CD8-positive, alpha-beta memory T cell (primary cell): Measurements from ENCODE around the gene TRIM62. TPM values are rescaled to one million over a fixed set of nuclear protein-coding genes. Genes with fewer than 3 reads are reported as not detected.
"Not testable (repeated sequence)": the region's sequence is repeated elsewhere in the genome, so short reads cannot be mapped to it uniquely, and the experiment has no call there.

Experiments used
- CTCF ChIA-PET: fragments of 350-600 bp; sonication (Branson Sonifier 250); formaldehyde crosslinking; loops from one replicate; lab custom pipeline; 2021; ENCODE audit warnings: antibody characterized with exemption; lab: Charles Lee
- POLR2A ChIA-PET: fragments of 350-600 bp; sonication (Branson Sonifier 250); formaldehyde crosslinking; loops from one replicate; lab custom pipeline; 2021; ENCODE audit warnings: antibody characterized with exemption; lab: Charles Lee
- DNase-seq, 5 donors: peaks; one replicate each; pipeline versions ENCODE4 v3.0.0 to v3.0.0-alpha.2; 2020 to 2022; ENCODE audit warnings: mixed read lengths in 1 of 5
- H3K27ac ChIP-seq: one replicate; pipeline ENCODE4 v1.7.0; 2013; ENCODE audit warnings: low read depth, mild to moderate bottlenecking, low read length, moderate library complexity
- H3K27me3 ChIP-seq: 2 replicates; pipeline ENCODE4 v1.7.0; 2013; ENCODE audit warnings: low read length, mild to moderate bottlenecking; ENCODE audit not compliant: insufficient read depth, poor library complexity, severe bottlenecking
- H3K36me3 ChIP-seq: 2 replicates; pipeline ENCODE4 v1.7.0; 2013; ENCODE audit warnings: mild to moderate bottlenecking, low read length, moderate library complexity; ENCODE audit not compliant: insufficient read depth
- H3K4me1 ChIP-seq: 2 replicates; pipeline ENCODE4 v1.7.0; 2013; ENCODE audit warnings: mild to moderate bottlenecking, low read length, moderate library complexity; ENCODE audit not compliant: insufficient read depth
- H3K4me3 ChIP-seq: 2 replicates; pipeline ENCODE4 v1.7.0; 2013; ENCODE audit warnings: mild to moderate bottlenecking, low read length
- H3K9me3 ChIP-seq: 2 replicates; pipeline ENCODE4 v1.7.0; 2013; ENCODE audit warnings: mild to moderate bottlenecking, low read length
- H3K27ac Mint-ChIP-seq, 8 donors: one replicate each; pipeline ENCODE4 v1.8.0; 2020 to 2021; ENCODE audit warnings: mixed read lengths in 8 of 8, mild to moderate bottlenecking in 6 of 8, inconsistent platforms in 3 of 8, moderate library complexity in 3 of 8
- H3K27me3 Mint-ChIP-seq, 2 donors: one replicate each; pipeline ENCODE4 v1.8.0; 2020 to 2021; ENCODE audit warnings: mixed read lengths in 2 of 2, mild to moderate bottlenecking in 1 of 2, moderate library complexity in 1 of 2
- H3K36me3 Mint-ChIP-seq, 3 donors: one replicate each; pipeline ENCODE4 v1.8.0; 2020 to 2021; ENCODE audit warnings: mixed read lengths in 3 of 3, inconsistent platforms in 1 of 3, mild to moderate bottlenecking in 1 of 3
- H3K4me1 Mint-ChIP-seq, 3 donors: one replicate each; pipeline ENCODE4 v1.8.0; 2020 to 2021; ENCODE audit warnings: mixed read lengths in 3 of 3, inconsistent platforms in 1 of 3, mild to moderate bottlenecking in 1 of 3
- H3K4me3 Mint-ChIP-seq, 7 donors: one replicate each; pipeline ENCODE4 v1.8.0; 2020 to 2021; ENCODE audit warnings: mixed read lengths in 7 of 7, mild to moderate bottlenecking in 6 of 7, moderate library complexity in 4 of 7, inconsistent platforms in 2 of 7
- H3K9me3 Mint-ChIP-seq, 5 donors: one replicate each; pipeline ENCODE4 v1.8.0; 2020 to 2022; ENCODE audit warnings: mixed read lengths in 5 of 5, mild to moderate bottlenecking in 3 of 5, moderate library complexity in 2 of 5, inconsistent platforms in 1 of 5
- polyA plus RNA-seq: library from polyadenylated mRNA; unstranded; fragments of 300-500 nt; fragmentation: Illumina TruSeq; gene quantifications from one replicate; pipeline ENCODE4 v1.2.3, GENCODE V29; 2021
- total RNA-seq, 2 experiments: library from RNA; stranded (reverse); gene quantifications; one replicate each; pipeline ENCODE4 v1.2.3, GENCODE V29; 2021

Gene TRIM62
- total and polyA plus RNA-seq, 3 experiments from 2014 or later, result 5.0 to 7.0 (median 5.5) TPM

DNA sequence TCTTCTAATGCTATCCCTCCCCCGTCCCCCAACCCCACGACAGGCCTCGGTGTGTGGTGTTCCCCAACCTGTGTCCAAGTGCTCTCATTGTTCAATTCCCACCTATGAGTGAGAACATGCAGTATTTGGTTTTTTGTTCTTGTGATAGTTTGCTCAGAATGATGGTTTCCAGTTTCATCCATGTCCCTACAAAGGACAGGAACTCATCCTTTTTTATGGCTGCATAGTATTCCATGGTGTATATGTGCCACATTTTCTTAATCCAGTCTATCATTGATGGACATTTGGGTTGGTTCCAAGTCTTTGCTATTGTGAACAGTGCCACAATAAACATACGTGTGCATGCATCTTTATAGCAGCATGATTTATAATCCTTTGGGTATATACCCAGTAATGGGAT is 57.2 kb downstream of the TRIM62 start:
- not testable (repeated sequence) for H3K36me3 Mint-ChIP-seq

DNA sequence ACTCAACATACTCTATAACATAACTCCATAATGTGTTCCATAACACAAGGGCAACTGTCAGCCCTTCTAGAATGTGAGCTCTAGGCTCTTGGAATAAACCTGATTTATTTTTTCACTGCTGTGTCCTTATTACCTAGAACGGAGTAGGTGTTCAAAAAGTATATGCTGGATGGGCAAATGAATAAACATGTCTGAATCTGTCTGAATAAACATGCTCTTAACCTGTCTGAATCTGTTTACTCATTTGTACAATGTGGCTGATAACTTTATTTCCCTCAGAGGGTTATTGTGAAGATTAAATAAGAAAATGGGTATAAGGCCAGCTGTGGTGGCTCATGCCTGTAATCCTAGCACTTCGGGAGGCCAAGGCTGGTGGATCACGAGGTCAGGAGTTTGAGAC is 58.6 kb downstream of the TRIM62 start:
- no peak overlapping the region for H3K4me3 ChIP-seq
- ChIA-PET POLR2A (no interaction called here), CTCF (interaction anchor here (1.2 kb wide), 2 partner anchors 20 to 23 kb away, joined by 3 to 4 read pairs; no protein-coding TSS in a partner anchor)
- H3K27me3 ChIP-seq, result no peaks in the 10 kb centered on the region
- no peaks in the 10 kb centered on the region for H3K36me3 ChIP-seq
- Mint-ChIP-seq H3K36me3 (peaks cover 2 to 9% (median 3%) of the 10 kb centered on the region in 3 donors), H3K27ac (no peak overlapping the region), H3K4me3 (peak overlapping the region in 1 of 7 donors; percentile 10), H3K4me1 (peaks cover 27 to 30% (median 27%) of the 10 kb centered on the region in 3 donors), H3K9me3 (peaks cover 0 to 2% (median 0%) of the 10 kb centered on the region in 5 donors), H3K27me3 (peaks cover 0 to 2% of the 10 kb centered on the region in 2 donors)
- DNase-seq, result no peak
- no peak overlapping the region for H3K27ac ChIP-seq
- H3K9me3 ChIP-seq, result no peaks in the 10 kb centered on the region
- H3K4me1 ChIP-seq, result peaks cover 18% of the 10 kb centered on the region

More for the DNA sequence above, 57.2 kb downstream of the TRIM62 start:
- H3K4me3 Mint-ChIP-seq, result peak overlapping the region in 1 of 7 donors; percentile 20
- H3K27ac Mint-ChIP-seq, H3K9me3 ChIP-seq, POLR2A ChIA-PET, H3K27me3 Mint-ChIP-seq, H3K27me3 ChIP-seq, H3K9me3 Mint-ChIP-seq, H3K4me3 ChIP-seq, H3K36me3 ChIP-seq, DNase-seq, H3K27ac ChIP-seq: not testable (repeated sequence)
- CTCF ChIA-PET, result interaction anchor here (1.2 kb wide), 1 partner anchor 24 kb away, joined by 4 read pairs; no protein-coding TSS in a partner anchor
- H3K4me1 Mint-ChIP-seq, result peaks cover 40 to 44% (median 41%) of the 10 kb centered on the region in 3 donors
- H3K4me1 ChIP-seq, result peaks cover 32% of the 10 kb centered on the region

DNA sequence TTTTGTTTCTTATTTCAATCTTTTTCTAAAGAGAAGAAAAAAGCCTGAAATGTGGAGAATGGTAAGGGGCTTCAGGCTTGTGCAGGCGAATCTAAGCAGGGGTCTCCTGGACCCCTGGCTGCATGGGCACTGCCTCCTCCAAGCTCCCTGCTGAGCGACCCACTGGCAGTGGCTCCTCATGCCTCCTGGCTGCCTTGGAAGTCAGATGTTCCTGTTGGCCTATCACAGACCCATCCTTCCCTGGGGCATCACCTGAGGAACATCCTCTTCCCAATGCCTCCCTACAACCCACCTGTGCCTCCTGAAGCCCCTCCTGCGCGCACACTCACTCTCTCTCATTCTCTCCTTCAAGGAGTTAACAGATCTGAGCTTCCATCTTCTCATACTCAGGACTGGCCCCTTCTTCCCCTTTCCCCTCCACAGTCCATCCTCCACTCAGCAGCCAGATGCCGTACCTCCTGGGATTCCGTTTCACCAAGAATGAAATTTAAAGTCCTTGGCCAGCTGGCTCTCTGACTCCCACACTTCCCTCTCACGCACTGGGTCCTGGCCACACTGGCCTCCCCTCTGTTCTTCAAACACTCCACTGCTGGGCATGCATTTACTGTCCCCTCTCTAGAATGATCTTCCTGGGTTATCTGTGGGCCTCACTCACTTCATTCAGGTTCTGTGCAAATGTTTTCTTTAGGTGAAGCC is 59.2 kb downstream of the TRIM62 start:
- Histone ChIP-seq H3K9me3 (no peaks in the 10 kb centered on the region), H3K4me3 (no peak overlapping the region)
- POLR2A ChIA-PET, result no interaction called here

DNA sequence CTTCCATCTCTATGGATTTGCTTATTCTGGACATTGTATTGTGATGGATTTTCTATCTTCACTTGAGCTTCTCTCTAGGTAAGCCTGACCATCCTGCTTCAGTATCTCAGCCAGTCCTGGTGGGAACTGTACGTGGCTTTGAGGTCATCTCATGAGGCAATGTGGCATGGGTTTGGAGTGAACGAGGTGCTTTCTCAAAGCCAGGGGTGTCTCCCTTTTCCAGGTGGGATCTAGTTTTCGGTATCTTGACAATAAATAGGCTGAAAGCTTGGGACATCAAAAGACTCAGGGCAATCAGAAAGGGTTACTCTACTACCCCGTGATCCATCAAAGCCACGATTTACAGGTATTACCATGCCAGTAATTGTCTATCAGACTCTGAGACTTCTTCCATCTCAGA is 60.1 kb downstream of the TRIM62 start:
- DNase-seq, result no peak
- peaks cover 1 to 3% (median 2%) of the 10 kb centered on the region in 3 donors for H3K36me3 Mint-ChIP-seq
- H3K36me3 ChIP-seq, result no peaks in the 10 kb centered on the region
- no peaks in the 10 kb centered on the region for H3K27me3 Mint-ChIP-seq
- no peak overlapping the region for H3K4me3 Mint-ChIP-seq
- no peak overlapping the region for H3K27ac ChIP-seq
- H3K27ac Mint-ChIP-seq, result peak overlapping the region in 1 of 8 donors; percentile 12
- H3K9me3 Mint-ChIP-seq, result peaks cover 0 to 2% (median 0%) of the 10 kb centered on the region in 5 donors
- no peaks in the 10 kb centered on the region for H3K27me3 ChIP-seq
- POLR2A ChIA-PET, result no interaction called here
- H3K9me3 ChIP-seq, result no peaks in the 10 kb centered on the region
- peaks cover 14 to 17% (median 15%) of the 10 kb centered on the region in 3 donors for H3K4me1 Mint-ChIP-seq
- CTCF ChIA-PET, result no interaction called here
- H3K4me3 ChIP-seq, result no peak overlapping the region
- peaks cover 7% of the 10 kb centered on the region for H3K4me1 ChIP-seq

More for the DNA sequence above, 59.2 kb downstream of the TRIM62 start:
- Histone ChIP-seq H3K27ac (no peak overlapping the region), H3K4me1 (peaks cover 11% of the 10 kb centered on the region), H3K36me3 (no peaks in the 10 kb centered on the region), H3K27me3 (no peaks in the 10 kb centered on the region)
- H3K36me3 Mint-ChIP-seq, result peaks cover 2 to 8% (median 3%) of the 10 kb centered on the region in 3 donors
- H3K4me1 Mint-ChIP-seq, result peaks cover 24 to 26% (median 24%) of the 10 kb centered on the region in 3 donors
- H3K27me3 Mint-ChIP-seq, result peaks cover 0 to 2% of the 10 kb centered on the region in 2 donors
- peaks cover 0 to 2% (median 0%) of the 10 kb centered on the region in 5 donors for H3K9me3 Mint-ChIP-seq
- DNase-seq, result no peak
- H3K4me3 Mint-ChIP-seq, result no peak overlapping the region
- no peak overlapping the region for H3K27ac Mint-ChIP-seq
- CTCF ChIA-PET, result interaction anchor here (1.2 kb wide), 1 partner anchor 20 kb away, joined by 3 read pairs; no protein-coding TSS in a partner anchor

DNA sequence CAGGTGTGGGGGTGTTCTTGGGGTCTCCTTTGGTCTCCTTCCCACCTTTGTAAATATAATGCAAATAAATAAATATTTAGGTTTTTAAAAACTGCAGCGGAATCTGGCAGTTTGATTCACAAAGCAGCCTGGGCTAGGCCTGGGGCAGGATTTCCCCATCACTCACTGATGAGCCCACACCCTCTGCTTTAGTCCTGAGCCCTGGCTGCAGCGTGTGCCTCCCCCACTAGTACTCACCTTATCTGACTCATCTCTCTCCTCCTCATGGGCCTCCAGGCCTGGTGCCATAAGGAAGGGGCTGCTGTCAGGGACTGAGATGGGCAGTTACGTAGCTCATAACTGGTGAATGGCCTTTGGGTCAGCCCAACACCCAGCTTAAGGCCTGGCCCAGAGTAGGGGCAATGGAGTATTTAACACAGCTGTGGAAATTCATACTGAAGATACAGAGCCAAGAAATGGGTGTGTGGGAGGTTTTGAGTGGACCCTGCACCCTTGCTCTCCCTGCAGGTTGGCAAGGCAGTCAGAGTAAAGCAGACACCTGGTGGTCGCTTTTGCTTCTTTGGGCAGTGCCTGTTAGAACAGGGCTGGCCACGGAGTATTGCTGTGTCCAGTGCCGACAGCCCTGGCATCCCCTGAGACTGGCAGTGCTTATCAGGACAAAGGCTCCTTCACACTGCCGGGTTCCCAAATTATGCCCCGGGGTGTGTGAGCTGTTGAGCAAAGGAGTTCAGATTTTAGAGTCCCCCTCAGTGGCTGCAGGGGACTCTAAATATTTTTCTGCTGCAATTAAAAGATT is 61.2 kb downstream of the TRIM62 start:
- no peaks in the 10 kb centered on the region for H3K27me3 Mint-ChIP-seq
- no peak overlapping the region for H3K27ac Mint-ChIP-seq

DNA sequence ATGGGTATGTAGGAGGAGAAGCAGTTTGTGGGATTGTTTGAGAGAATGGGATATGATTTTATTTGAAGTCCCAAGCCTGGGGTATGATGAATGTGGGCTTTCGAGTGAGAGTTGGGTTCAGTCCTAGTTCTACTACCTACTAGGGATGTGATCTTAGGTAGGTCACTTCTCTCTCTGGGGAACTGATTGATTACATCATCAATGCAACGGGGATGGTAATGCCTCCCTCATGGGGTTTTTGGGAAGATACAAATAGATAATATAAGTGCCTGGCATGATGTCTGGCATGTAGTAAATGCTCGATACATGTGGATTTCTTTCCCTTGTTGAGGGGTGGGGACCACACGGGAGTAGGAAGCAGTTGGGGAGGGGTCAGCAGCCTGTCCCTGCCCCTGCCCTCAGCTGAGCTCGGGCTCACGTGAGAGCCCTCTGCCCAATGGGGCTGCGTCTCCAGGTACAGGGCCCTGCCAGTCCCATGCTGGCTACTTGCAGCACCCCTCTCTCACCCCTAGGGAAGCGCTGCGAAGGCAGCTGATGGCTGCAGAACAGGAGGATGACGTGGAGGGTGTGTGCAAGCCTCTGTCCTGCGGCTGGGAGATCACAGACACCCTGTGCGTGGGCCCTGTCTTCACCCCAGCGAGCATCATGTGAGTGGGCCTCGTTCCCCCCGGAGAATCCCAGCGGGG is 62.2 kb downstream of the TRIM62 start:
- Histone ChIP-seq H3K27me3 (no peaks in the 10 kb centered on the region), H3K4me3 (no peak overlapping the region), H3K4me1 (no peaks in the 10 kb centered on the region), H3K36me3 (no peaks in the 10 kb centered on the region), H3K9me3 (no peaks in the 10 kb centered on the region), H3K27ac (no peak overlapping the region)
- no peak for DNase-seq
- ChIA-PET POLR2A (no interaction called here), CTCF (no interaction called here)
- H3K4me3 Mint-ChIP-seq, result no peak overlapping the region
- no peaks in the 10 kb centered on the region for H3K36me3 Mint-ChIP-seq
- no peaks in the 10 kb centered on the region for H3K4me1 Mint-ChIP-seq
- peaks cover 0 to 2% (median 0%) of the 10 kb centered on the region in 5 donors for H3K9me3 Mint-ChIP-seq
- no peaks in the 10 kb centered on the region for H3K27me3 Mint-ChIP-seq
- peak overlapping the region in 1 of 8 donors; percentile 3 for H3K27ac Mint-ChIP-seq

More for the DNA sequence above, 61.2 kb downstream of the TRIM62 start:
- POLR2A ChIA-PET, result no interaction called here
- Histone ChIP-seq H3K4me3 (no peak overlapping the region), H3K9me3 (no peaks in the 10 kb centered on the region), H3K36me3 (no peaks in the 10 kb centered on the region), H3K4me1 (no peaks in the 10 kb centered on the region), H3K27ac (no peak overlapping the region), H3K27me3 (no peaks in the 10 kb centered on the region)
- DNase-seq, result no peak
- peaks cover 0 to 2% (median 0%) of the 10 kb centered on the region in 5 donors for H3K9me3 Mint-ChIP-seq
- H3K4me3 Mint-ChIP-seq, result no peak overlapping the region
- peaks cover 1 to 3% (median 1%) of the 10 kb centered on the region in 3 donors for H3K36me3 Mint-ChIP-seq
- peaks cover 4 to 6% (median 5%) of the 10 kb centered on the region in 3 donors for H3K4me1 Mint-ChIP-seq
- CTCF ChIA-PET, result no interaction called here

DNA sequence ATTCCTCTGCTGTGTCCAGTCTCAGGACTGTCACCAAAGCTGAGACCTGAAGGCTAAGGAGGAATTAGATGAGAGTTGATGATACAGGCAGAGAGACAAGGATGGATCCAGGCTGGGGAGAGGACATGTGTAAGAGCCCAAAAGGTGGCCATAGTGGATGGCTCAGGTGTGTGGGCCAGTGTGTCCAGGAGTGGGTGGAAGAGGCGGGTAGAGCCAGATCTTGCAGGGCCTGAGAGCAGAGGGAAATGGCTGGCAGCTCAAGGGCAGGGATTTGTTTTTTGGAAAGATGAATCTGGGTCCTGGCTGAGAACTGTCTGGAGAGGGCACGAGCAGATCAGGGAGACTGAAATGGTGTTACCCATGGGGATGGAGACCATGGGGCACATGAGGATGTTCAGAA is 62.8 kb downstream of the TRIM62 start:
- no peak for DNase-seq
- Mint-ChIP-seq H3K27ac (peak overlapping the region in 1 of 8 donors; percentile 3), H3K36me3 (no peaks in the 10 kb centered on the region), H3K4me1 (no peaks in the 10 kb centered on the region), H3K4me3 (peak overlapping the region in 1 of 7 donors; percentile 9), H3K27me3 (no peaks in the 10 kb centered on the region), H3K9me3 (peaks cover 0 to under 1% (median 0%) of the 10 kb centered on the region in 5 donors)
- Histone ChIP-seq H3K4me1 (no peaks in the 10 kb centered on the region), H3K36me3 (no peaks in the 10 kb centered on the region), H3K27me3 (no peaks in the 10 kb centered on the region), H3K9me3 (no peaks in the 10 kb centered on the region), H3K27ac (no peak overlapping the region), H3K4me3 (no peak overlapping the region)
- POLR2A ChIA-PET, result no interaction called here
- CTCF ChIA-PET, result no interaction called here
